ENCODE measurements around the gene TAF12.
"Not testable (repeated sequence)": the region's sequence is repeated elsewhere in the genome, so short reads cannot be mapped to it uniquely, and the experiment has no call there.

TAF12 gene

DNA sequence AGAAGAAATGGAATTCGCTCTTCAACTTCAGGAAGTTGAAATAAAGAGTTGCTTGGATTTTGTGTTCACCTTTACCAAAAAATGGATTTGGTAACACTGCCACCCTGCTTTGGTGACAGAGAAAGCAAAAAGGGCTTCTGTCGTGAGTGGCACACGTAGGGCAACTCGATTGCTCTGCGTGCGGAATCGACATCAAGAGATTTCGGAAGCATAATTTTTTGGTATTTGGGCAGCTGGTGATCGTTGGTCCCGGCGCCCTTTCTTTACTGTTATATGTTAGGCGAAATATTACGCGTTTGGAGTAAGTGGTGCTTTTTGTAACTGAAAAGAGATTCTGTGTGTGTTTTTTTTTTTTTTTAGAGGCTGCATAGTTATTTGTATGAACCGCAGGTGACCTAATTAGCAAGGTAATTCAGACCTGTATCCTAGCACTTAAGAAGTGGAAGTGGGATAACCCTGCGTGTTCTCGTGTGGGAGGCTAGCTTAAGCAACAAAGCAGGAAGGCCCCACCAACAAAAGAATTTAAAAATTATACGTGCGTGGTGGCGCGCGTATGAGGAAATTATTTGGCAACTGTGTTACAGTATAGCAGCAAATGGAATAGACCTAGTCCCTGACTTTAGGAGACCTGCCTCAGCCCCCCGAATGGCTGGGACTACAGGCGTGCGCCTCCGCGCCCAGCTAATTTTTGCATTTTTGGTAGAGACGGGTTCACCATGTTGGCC, 5.8 kb upstream of the TAF12 start, which contains the start of gene RNU11:
Gene RNU11 (plus strand): TSS at position 127 of the 725 bp plus-strand sequence.
- DNase-seq = peak; percentile 97
- TF ChIP-seq POLR2A (IDR thresholded peaks at IDR 0.05; ENCODE audit: low read length) (peak; percentile 100), GATA1 (IDR thresholded peaks at IDR 0.05; ENCODE audit: low read depth, low read length) (no peak)

DNA sequence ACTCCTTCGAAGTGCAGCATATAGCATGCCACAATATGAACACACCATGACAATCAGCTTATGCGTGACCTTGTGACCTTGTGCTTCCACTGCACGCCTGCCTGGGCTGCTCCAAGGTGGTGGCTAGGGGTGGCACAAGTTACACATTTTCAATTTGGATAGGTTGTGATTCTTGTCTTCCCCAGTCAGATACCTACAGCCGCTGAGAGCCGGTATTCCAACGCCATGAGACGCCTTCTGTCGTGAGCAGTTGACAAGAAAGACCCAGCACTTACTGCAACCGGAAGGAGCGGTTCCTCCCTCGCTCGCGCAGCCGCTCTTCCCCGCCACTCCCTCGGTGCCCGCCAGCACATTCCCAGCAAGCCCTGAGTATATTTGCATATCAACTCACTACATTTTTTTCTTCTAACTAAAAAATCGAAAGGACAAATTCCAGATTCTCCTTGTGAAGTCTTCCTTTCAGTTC, 5.2 kb upstream of the TAF12 start:
- TF ChIP-seq POLR2A (IDR thresholded peaks at IDR 0.05; ENCODE audit: low read length) = peak; percentile 17
- TF ChIP-seq GATA1 (IDR thresholded peaks at IDR 0.05; ENCODE audit: low read depth, low read length) = no peak
- peak; percentile 96 to 97 for DNase-seq

DNA sequence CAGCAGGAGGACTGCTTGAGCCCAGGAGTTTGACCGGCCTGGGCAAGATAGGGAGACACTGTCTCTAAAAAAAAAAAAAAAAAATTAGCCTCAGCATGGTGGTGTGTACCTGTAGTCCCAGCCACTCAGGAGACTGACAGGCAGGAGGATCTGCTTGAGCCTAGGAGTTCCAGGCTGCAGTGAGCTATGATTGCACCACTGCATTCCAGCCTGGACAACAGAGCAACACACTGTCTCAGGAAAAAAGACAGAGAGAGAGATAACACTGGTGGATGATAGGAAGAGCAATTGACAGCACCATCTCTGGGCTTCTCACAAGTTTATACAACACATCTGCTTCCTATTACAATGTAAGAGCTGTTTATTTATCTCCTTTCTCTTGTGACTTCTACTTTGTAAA, 3.2 kb upstream of the TAF12 start:
- no peak for DNase-seq
- TF ChIP-seq GATA1 (IDR thresholded peaks at IDR 0.05; ENCODE audit: low read depth, low read length) (no peak), POLR2A (IDR thresholded peaks at IDR 0.05; ENCODE audit: low read length) (no peak)

DNA sequence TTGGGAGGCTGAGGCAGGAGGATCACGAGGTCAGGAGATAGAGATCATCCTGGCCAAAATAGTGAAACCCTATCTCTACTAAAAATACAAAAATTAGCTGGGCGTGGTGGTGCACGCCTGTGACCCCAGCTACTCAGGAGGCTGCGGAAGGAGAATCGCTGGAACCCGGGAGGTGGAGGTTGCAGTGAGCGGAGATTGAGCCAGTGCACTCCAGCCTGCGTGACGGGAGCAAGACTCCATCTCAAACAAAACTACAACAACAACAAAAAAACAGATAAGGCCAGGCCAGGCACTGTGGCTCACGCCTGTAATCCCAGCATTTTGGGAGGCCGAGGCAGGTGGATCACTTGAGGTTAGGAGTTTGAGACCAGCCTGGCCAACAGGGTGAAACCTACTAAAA, 2.5 kb upstream of the TAF12 start:
- DNase-seq = not testable (repeated sequence)

DNA sequence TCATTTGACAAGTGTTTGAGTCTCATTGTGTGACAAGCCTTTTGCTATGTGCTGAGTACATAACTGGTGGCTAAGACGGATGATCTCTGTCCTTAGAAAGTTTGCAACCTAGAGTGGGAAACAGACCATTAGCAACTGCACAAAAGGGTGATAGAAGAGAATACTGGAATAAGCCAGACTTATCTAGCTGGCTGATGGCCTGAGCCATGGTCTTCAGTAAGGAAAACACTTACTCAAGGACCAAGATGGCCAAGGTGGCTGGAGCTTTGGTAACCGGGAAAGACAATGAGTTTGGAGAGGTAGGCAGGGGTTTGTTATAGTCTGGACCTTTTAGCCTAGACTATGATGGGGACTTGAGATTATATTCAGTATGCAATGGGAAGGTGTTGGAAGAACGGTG, 1.6 kb upstream of the TAF12 start:
- TF ChIP-seq POLR2A (IDR thresholded peaks at IDR 0.05; ENCODE audit: low read length) (no peak), GATA1 (IDR thresholded peaks at IDR 0.05; ENCODE audit: low read depth, low read length) (no peak)

DNA sequence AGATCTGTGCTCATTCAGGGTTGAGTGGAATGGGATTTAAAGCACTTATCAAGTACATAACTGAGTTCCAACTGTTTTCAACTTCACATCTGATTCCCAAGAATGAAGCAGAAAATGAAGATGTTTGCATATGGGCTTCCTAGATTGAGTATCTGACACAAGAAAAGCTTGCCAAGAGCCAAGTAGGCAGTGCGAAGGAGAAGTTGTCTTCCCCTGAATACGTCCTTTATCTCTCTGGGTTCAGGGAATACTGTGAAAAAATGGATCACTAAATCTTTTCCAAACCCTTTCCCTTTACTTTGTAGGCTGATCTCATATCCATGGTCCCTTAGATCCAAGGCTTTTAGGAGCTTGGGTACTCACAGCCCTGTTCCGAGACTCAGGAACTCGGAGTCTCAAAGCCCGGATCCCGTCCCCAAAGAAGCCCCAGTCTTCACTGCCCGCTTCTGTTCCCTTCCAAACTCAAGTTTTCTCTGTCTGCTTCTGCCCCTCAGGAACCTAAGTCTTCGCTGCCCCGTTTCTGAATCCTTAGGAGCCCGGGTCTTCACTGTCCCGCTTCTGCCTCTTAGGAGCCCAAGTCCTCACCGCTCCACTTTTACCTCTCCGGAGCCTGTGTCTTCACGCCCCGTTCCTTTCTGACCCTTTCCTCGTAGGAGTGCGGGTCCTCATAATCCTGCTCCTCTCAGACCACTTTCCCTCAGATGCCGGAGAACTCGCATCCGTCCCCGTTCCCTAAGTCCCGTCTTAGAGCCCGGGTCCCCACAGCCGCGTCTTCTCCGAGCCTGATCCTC, 616 bp downstream of the TAF12 start:
- no peak for TF ChIP-seq POLR2A (IDR thresholded peaks at IDR 0.05; ENCODE audit: low read length)
- no peak for TF ChIP-seq GATA1 (IDR thresholded peaks at IDR 0.05; ENCODE audit: low read depth, low read length)
- DNase-seq = no peak

More for the DNA sequence above, 1.6 kb upstream of the TAF12 start:
- DNase-seq = no peak

DNA sequence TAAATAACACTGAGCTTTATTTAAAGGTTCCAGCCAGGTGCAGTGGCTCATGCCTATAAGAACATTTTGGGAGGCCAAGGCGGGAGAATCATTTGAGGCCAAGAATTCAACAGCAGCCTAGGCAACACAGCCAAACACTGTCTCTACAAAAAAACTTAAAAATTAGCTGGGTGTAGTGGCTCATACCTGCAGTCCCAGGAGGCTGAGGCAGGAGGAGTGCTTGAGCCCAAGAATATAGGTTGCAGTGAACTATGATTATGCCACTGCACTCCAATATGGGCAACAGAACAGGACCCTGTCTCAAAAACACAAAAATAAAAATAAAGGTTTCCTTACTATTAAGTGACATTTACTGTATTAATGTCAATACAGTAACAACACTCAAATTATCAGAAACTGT, 2.1 kb downstream of the TAF12 start:
- DNase-seq = peak in 1 of 2 experiments; percentile 65
- TF ChIP-seq GATA1 (IDR thresholded peaks at IDR 0.05; ENCODE audit: low read depth, low read length) (no peak), POLR2A (IDR thresholded peaks at IDR 0.05; ENCODE audit: low read length) (no peak)

DNA sequence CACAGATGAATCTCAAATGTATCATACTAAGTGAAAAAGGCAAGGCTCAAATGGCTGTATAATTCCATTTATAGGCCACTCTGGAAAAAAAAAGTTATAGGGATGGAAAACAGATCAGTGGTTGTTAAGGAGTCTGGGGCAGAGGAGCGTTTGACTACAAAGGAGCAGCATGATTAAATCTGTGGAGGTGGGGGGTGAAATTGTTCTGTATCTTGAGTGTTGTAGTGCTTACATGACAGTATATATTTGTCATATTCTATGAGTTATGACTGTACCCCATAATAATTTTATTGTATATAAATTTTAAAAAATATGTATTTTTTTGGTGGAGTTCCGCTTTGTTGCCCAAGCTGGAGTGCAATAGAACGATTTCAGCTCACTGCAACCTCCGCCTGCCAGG, 10.3 kb downstream of the TAF12 start:
- DNase-seq = no peak
- no peak for TF ChIP-seq GATA1 (IDR thresholded peaks at IDR 0.05; ENCODE audit: low read depth, low read length)
- TF ChIP-seq POLR2A (IDR thresholded peaks at IDR 0.05; ENCODE audit: low read length) = no peak

DNA sequence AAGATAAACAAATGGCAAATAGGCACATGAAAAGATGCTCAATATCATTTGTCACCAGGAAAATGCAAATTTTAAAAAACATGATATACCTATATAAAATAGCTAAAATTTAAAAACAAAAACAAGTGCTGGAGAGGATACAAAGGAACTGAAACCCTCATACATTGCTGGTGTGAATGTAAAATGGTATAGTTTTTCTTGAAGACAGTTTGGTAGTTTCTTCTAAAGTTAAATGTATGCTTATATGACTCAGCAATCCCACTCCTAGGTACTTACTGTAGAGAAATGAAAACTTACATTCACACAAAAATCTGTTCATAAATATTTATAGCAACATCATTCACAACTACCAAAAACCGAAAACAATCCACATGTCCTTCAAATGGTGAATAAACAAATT, 11.2 kb downstream of the TAF12 start:
- TF ChIP-seq POLR2A (IDR thresholded peaks at IDR 0.05; ENCODE audit: low read length) (no peak), GATA1 (IDR thresholded peaks at IDR 0.05; ENCODE audit: low read depth, low read length) (no peak)
- no peak for DNase-seq

DNA sequence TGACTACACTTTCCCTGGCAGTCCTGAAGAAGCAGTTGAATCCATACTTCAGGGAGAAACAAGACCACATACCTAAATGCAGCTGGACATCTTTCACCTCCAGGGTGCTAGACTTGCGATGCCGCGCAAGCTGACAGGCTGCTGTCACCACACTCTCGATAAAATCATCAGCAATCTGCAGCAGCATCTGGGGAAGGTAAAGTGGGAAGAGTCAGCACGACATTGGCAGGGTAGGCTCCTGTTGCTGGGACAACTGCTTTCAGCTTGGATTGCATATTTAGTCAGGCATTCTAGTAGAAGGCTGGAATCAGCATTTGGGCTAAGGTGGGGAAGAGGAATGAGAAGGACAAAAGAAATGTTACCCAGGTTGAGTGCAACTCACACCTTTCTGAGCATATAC, 29.7 kb downstream of the TAF12 start:
- no peak for TF ChIP-seq POLR2A (IDR thresholded peaks at IDR 0.05; ENCODE audit: low read length)
- no peak for TF ChIP-seq GATA1 (IDR thresholded peaks at IDR 0.05; ENCODE audit: low read depth, low read length)
- DNase-seq = no peak

DNA sequence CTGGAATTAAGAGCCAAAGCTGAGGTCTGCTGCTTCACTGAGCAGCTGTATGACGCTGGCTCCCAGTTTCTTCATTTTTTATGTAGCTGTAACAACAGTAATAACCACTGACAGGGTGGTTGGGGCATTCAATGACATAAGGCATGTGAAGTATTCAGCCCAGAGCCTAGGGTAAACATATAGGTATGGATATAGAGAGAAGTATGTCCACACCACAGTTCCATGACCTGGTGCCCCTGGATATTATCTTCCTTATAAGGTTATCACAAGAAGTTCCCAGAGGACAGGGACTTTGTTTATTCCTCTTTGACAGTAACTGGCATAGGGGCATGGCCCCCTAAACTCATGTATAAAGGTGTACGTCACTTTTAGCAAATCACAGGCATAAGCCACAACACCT, 36.1 kb downstream of the TAF12 start:
- no peak for DNase-seq
- TF ChIP-seq GATA1 (IDR thresholded peaks at IDR 0.05; ENCODE audit: low read depth, low read length) = no peak
- TF ChIP-seq POLR2A (IDR thresholded peaks at IDR 0.05; ENCODE audit: low read length) = no peak

DNA sequence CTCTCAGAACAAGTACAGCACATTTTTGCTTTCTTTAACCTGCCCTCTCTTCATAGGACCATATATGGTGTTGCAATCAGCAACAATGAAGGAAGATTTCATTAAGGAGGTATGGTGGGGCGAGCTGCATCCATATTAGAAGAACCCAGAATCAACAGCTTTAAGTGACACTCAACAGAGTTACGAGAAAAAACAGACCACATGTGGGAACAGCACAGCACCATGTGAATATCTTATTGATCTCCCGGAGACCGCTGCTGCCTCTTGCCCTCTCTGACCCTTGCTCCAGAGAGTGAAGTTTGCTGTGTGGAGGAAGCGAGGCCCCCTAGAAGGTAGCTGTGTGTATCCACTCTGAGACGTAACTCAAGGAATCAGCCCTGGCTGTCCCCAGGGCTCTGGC, 37.9 kb downstream of the TAF12 start:
- DNase-seq = no peak
- no peak for TF ChIP-seq GATA1 (IDR thresholded peaks at IDR 0.05; ENCODE audit: low read depth, low read length)
- TF ChIP-seq POLR2A (IDR thresholded peaks at IDR 0.05; ENCODE audit: low read length) = no peak

DNA sequence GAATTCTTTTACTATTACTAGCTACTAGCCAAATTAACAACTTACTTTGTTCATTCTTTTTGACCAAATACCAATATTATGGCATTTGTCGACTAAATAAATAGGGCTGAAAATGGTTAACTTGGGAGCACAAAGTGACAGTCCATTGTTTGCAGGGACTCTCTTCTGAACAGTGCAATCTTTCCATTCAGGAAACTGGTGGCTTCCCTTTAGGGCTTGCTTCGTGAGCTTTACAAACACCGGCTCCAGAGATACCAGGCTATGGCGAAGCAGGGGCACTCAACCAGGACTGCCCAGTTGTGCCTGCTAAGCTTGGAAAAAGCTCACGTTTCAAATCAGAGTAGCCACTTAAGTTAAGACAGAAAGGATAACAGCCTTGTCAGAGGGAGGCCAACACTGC, 38.5 kb downstream of the TAF12 start:
- TF ChIP-seq GATA1 (IDR thresholded peaks at IDR 0.05; ENCODE audit: low read depth, low read length) (no peak), POLR2A (IDR thresholded peaks at IDR 0.05; ENCODE audit: low read length) (no peak)

DNA sequence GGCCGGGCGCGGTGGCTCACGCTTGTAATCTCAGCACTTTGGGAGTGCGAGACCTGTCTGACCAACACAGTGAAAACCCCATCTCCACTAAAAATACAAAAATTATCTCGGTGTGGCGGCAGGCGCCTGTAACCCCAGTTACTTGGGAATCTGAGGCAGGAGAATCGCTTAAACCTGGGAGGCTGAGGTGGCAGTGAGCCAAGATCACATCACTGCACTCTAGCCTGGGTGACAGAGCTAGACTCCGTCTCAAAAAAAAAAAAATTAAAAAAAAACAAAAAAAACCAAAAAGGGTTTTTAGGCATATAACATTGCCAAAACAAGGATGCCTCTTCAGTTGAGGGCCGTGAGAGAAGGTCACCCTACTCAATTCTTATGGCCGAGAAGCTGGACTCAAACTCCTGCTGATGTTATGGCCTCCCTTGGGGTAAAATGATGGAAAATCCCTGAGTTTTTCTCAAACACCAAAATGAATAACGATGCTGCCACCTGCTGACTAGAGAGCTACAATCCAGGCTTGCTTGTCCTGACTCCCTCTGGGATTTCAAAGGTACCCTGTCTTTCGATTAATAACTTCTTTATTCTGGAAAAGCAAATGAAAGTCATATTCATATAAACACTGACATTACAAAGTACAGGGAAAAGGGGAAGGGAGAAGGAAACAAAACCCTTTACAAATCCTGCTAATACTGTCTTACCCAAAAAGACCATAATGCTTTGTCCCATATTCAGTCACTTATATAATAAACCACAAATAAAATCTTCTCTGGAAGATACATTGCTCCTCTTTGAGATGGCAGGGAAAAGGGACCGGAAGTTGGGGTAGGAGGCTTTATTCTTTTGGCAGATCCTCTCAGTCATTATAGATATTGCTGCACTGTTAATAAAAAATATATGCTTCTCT, 40.1 kb downstream of the TAF12 start:
- peak in 1 of 2 experiments; percentile 78 for DNase-seq
- no peak for TF ChIP-seq GATA1 (IDR thresholded peaks at IDR 0.05; ENCODE audit: low read depth, low read length)

More for the DNA sequence above, 38.5 kb downstream of the TAF12 start:
- DNase-seq = no peak
